OCI-M2 (cell line): Measurements from ENCODE around the gene CYSLTR2.
A peak's percentile ranks its signal among the peaks of the same experiment; 100 is the strongest.

Experiments
- DNase-seq: peaks from one replicate; lab custom pipeline; 2025; ENCODE audit not compliant: unreplicated experiment; lab: John Stamatoyannopoulos, UW

Gene CYSLTR2

DNA sequence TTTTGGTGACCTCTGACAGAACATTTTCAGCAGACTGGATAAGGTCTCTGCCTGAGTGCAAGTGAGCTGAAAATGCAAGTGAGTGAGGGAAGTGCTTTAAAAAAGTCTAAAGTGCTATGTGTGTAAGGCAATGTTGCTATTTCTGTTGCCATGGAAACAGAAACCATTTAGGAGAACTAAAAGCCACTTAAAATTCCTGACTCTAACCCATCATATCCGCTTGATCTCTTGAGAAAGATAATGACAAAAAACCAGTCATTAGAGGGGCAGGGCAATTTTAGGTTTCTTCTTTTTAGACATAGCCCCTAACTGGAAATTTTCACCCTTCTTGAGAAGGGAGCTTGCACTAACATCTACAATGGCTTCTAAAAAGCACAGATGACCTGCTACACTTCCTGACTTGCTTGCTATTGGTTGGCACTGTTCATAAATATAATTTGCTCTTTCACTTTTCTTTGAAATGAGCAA, at the start of gene CYSLTR2:
TSS of gene CYSLTR2 (plus strand) at position 458 of the 468 bp plus-strand sequence. CDS start 52,889 bp downstream, outside the sequence.
- no peak for DNase-seq

DNA sequence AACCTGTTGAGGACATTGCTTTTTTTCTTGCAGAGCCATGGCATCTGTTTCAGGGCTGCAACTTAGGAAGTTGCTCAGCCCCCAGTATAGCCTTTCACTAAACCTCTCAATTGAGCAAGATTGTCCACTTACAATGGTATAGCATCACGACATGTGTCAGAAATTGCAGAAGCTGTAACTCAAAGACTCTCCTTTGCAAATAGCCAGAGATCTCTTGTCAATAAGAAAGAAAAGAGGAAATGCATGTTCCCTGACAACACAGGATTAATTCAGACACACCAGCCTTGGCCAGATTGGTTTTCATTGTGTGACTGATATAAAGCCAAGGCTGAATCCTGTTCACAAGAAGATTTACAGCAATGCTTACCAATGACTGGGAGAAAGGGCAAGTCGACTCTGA, 38.7 kb upstream of the CYSLTR2 start:
- DNase-seq, result peak; percentile 27

- no peak for DNase-seq
These were observed 34.8 kb upstream of the CYSLTR2 start for GRCh38 chr13:48618937-48619336.

DNA sequence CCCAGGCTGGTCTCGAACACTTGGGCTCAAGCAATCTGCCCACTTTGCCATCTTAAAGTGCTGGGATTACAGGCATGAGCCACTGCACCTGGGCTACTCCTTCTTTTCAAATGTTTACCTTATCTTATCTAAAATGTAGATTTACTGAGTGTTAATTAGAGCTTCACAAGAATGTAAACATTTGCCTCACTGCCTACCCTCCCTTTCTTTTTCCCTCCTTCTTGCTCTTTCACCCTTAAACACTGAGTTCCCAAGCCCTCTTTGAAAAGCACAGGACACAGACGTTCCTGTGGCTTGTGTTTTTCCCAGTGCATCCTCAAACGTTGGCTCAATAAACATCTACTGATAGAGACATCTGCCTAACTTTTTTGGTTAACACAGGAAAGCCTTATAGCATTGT, 32.7 kb upstream of the CYSLTR2 start:
- no peak for DNase-seq

GRCh38 chr13:48624016-48624415, 29.7 kb upstream of the CYSLTR2 start:
- no peak for DNase-seq

DNA sequence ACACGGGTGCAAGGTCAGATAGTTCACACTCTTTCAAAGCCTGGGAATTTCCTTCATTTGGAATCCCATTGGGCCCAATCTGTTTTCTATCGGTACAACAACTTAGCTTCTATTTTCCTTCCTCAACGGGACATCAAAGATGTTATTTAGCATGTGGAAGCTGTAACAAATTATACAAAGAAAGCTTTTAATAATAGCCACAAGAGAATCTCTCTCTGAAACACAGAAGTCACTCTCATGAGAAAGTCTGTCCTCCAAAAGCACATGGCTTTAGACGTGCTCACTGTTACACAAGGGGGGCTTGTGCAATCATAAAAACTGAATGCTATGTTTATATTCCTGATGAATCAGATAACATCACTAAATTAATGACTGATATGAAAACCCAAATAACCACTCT, 28.9 kb upstream of the CYSLTR2 start:
- no peak for DNase-seq

- peak; percentile 59 for DNase-seq
These were observed 28.2 kb upstream of the CYSLTR2 start for GRCh38 chr13:48625413-48626076.

GRCh38 chr13:48626077-48626449, 27.7 kb upstream of the CYSLTR2 start:
- peak; percentile 59 for DNase-seq

DNA sequence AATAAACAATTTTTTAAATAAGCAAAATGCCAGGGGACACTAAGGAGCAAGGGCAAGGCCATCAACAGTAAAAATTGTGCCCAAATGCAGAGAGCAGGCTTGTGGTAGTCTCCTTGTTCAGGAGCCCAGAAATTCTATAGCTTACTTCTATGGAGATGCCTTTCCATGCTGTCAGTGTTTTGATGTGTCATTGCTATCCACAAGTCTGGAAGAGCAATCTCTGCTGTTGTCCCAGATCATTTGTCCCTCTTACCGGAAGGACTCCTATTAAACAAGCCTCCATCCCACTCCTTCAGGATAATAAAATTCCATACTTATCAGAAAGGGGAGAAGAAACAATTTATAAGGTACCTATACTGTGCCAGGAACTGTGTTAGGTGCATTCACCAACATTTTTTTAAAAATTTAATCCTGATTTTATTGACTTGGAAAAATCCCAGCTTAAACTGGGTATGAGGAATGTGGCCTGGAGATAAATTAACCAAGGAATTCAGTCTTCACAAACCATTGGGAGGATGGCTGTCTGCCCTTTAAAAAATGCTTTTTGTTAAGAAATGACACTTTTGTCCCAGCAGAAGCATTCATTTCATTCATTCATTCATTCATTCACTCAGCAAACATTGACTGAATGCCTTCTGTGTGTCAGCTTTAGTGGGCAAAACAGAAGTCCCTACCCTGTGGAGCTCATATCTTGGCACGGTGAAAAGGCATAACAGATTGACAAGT, 26.8 kb upstream of the CYSLTR2 start:
- DNase-seq, result no peak

- no peak for DNase-seq
These were observed 24.5 kb upstream of the CYSLTR2 start for GRCh38 chr13:48629277-48629676.

DNA sequence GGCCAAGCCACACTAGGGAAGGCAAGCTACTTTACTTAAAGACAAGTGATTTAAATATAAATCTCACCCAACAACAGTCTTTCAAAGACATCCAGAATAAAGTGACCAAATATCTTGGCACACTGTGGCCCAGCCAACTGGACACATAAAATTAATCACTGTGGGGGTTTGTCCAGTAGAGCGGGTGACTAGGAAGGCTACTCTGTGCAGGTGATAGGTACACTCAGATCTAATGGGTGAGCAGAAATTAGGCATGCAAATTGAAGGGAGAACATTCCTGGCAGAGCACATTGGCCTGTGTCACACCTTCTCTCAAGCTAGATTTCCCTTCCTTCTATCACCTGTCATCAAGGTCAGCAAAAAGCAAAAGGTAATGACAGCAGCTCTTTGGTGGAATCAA, 23.4 kb upstream of the CYSLTR2 start:
- DNase-seq, result no peak

- no peak for DNase-seq
These were observed 23.0 kb upstream of the CYSLTR2 start for GRCh38 chr13:48630773-48631172.

DNA sequence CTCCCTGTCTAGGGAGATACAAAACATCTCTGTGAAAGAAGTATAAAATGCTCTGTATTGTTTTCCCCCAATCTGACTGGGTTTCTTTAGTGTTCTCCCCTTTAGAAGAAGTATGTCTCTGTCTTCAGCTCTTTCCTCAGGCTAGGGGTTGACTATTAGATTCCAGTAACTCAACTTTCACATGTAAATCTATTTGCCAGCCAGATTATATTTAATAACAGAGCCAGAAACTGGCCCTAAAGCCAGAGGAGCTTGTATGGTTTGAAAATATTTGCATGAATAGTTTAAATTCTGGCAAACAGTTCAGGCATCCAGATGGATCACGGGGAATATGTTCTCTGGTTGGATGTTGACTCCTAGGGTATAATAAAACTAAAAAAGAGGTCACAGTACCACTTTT, 22.3 kb upstream of the CYSLTR2 start:
- no peak for DNase-seq

- DNase-seq, result no peak
These were observed 20.0 kb upstream of the CYSLTR2 start for GRCh38 chr13:48633700-48634099.

DNA sequence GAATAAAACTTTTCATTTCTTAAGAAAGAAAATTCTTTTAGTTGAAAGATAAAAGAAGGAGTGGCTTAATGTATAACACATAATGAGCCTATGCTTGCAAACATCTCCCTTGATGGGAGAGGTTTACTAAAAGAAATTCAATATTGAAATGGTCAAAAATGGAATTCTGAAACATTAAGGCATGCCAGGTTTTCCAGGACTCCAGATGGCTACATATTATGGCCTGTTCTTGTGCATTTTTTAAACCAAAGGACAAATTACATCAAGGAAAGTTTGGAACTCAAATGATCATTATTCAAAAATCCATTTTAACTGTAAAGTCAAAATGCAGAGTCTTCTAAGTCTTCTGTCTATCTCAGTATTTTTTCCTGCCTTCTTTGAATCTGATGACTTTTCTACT, 19.1 kb upstream of the CYSLTR2 start:
- DNase-seq, result no peak

- DNase-seq, result no peak
These were observed 18.3 kb upstream of the CYSLTR2 start for GRCh38 chr13:48635478-48635877.

GRCh38 chr13:48636550-48636949, 17.2 kb upstream of the CYSLTR2 start:
- DNase-seq, result no peak

DNA sequence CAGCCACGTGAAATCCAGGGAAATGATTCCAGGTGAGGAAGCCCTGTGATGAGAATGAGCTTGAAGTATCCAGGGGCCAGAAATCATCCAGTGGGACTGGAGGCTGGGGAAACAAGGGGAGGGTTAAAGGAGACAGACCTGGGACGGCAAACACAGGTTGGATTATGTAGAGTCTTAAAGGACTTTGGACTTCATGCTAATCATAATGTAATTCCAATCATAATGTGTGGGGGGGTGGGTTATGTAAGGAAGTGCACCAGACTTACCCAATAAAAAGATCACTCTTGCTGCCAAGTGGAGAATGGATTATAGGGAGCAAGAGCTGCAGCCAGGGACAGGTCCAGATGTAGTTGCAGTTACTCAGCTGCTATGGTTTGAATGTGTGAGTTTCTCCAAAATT, 16.1 kb upstream of the CYSLTR2 start:
- no peak for DNase-seq

GRCh38 chr13:48640767-48641166, 13.0 kb upstream of the CYSLTR2 start:
- DNase-seq, result no peak

DNA sequence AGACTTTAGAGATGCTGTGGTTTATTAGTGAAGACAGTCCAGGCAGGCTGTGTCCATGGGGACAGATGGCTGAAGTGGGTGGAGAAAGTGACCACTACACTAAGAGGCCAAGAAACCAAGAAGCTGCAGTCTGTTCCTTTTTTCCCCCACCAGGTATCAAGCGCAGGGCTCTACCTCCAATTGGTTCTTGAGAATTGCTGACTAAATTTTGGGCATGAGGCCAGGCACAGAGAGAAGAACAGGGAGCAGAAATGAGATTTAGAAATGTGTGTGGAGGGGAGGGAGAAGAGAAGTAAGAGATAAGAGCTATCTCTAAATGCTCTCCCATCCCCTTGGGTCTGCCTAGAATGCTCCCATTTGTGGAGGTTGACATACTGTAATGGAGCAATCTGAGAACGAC, 12.3 kb upstream of the CYSLTR2 start:
- DNase-seq, result no peak

DNA sequence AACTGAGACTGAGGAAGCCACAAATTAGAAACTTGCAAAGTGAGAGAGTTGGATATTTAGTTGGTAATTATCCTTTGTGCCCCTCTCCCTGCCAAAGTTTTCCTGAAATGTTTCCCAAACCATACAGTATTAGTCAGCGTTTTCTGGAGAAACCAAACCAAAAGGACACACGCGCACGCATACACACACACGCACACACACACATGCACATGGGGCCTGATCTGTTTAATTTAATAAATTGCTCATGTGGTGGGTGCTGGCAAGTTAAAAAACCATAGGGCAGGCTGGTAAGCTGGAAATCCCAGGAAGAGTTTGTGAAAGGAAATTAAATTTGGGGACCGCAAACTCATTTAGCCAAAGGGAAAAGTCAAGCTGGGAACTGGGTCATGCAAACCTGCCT, 11.7 kb upstream of the CYSLTR2 start:
- DNase-seq, result no peak

GRCh38 chr13:48643159-48643558, 10.6 kb upstream of the CYSLTR2 start:
- DNase-seq, result no peak

DNA sequence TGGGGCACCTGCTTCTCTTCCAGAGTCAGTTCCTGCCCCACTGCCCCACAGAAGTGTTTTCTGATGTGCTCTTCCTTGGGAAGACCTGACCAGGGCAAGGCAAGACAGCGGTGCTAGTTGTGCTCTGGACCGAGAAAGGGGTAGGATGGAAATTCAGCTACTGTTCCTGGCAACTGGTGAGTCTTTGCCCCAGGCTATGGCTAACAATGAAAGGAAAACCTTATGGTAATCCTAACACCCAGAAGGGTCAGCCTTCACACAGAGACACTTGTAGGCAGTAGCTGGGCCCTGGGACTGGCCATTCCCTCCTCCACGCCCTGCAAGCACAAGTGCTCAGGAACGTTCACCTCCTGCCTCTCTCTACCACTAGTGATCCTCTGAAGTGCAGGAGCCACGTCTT, 9.6 kb upstream of the CYSLTR2 start:
- no peak for DNase-seq
